Fibroblast of skin of right quadriceps (primary cell): ENCODE data around the gene PDE4DIP.
"Not testable (repeated sequence)": the region's sequence is repeated elsewhere in the genome, so short reads cannot be mapped to it uniquely, and the experiment has no call there.

Experiments
- DNase-seq: peaks from one replicate; pipeline ENCODE4 v3.0.0-alpha.2; 2013

The PDE4DIP gene

DNA sequence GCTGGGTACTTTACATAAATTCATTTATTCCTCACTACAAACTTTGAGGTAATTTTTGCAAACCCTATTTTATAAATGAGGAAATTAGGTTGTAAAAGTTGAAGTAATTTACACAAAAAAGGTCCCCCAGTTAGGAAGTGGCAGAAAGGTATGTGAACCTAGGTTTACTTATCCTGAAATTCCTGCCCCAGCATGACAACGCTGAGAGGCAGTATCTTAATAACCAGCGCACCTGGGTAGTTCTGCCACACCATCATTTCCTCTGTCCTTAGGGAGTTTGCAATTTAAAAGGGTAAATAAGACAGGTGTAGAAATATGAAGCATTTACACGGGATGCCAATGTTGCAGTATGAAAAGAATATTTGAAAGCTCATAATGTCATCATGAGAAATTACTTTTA lies 79.6 kb downstream of the PDE4DIP start:
- DNase-seq, result not testable (repeated sequence)

- DNase-seq, result not testable (repeated sequence)
Observed at GRCh38 chr1:148927645-148928044, 83.4 kb downstream of the PDE4DIP start.

DNA sequence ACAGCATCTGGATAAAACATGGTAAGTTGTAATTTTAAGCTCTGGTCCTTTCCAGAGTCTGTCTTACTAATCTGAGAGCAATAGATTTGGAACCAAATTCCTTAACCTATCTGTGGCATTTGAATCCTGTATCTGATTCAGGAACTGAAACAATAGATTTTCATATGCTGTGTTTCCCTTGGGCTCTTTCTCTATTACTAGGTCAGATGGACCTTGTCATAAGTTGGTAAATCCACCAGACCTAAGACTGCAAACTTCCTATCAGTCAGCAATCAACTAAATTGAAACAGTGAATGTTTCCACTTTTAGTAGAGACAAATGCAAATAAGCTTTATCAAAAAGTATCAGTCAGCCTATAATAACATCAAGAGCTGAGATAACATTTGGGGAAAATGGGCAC lies 85.0 kb downstream of the PDE4DIP start:
- DNase-seq, result not testable (repeated sequence)

- DNase-seq, result not testable (repeated sequence)
Observed at GRCh38 chr1:148935381-148936002, 91.3 kb downstream of the PDE4DIP start.

GRCh38 chr1:148942906-148943305 lies 98.7 kb downstream of the PDE4DIP start:
- not testable (repeated sequence) for DNase-seq

DNA sequence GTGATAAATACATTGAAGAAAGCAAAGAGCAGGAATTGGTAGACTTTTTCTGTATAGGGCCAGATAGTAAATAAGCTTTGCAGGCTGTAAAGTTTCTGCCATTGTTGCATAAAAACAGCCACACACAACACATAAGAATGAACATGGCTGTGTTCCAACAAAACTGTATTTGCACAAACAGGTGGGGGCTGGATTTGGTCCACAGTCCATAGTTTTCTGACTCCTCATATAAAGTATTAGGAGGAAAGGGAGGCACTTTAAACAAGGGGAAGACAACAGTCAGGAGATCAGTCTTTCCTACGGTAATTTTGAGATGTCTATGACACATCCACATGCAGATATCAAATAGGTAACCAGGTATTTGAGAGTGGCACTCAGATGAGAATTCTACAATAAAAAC lies 100.9 kb downstream of the PDE4DIP start:
- DNase-seq, result not testable (repeated sequence)

DNA sequence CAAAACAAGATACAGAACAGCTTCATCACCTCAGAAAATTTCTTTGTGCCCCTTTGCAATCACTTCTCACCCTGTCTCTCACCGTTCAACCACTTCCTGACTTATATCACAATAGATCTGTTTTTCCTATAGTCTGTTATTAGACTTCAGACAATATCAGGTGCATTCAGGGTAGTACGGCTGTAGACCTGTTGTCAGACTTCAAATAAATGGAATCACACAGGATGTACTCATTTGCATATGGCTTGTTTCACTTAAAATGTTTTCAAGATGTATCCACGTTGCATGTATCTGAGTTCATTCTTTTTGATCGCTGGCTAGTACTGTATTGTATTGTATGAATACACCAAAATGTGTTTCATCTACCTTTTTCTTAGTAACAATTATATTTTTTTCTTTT lies 104.5 kb downstream of the PDE4DIP start:
- DNase-seq, result not testable (repeated sequence)

DNA sequence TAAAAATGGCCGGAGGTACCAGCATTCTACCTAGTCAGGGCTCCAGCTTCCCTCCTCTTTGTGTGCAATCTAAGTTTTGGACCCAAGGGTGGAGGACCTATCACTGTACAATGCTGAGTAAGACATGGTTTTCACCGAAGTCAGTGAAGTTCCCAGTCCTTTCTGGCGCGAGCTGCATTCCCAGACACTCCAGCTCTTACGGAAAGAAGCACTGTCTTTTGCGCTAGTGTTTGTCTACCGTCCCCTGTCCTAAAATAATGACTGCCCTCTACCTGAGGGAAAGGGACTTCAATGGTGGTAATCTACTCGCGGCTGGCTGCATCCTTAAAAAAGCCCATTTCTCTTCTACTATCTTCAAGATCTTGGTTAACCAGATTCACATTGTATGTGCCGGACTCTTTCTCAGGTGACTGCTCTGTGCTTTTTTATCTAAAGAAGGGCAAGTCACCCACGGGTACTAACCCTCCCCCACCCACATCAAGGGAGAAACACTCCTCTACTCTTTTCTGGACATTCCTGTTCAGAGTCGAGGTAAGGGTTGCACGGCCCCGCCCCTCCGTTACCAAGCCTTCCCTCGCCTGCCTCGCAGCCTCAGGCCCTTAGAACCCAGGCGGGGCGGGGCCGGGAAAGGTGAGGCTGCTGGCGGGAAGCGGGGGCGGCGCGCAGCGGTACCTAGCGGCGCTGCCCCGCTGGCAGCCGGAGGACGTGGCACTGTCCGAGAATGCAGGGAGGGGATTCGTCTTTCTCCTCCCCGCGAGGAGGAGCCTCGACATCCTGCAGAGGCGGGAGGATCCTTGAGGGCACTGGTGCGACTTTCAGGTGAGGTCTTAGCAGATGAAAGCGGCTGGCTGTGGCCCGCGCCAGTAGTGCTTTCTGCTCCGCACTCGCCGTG lies 107.4 kb downstream of the PDE4DIP start:
- peak; percentile 87 for DNase-seq

DNA sequence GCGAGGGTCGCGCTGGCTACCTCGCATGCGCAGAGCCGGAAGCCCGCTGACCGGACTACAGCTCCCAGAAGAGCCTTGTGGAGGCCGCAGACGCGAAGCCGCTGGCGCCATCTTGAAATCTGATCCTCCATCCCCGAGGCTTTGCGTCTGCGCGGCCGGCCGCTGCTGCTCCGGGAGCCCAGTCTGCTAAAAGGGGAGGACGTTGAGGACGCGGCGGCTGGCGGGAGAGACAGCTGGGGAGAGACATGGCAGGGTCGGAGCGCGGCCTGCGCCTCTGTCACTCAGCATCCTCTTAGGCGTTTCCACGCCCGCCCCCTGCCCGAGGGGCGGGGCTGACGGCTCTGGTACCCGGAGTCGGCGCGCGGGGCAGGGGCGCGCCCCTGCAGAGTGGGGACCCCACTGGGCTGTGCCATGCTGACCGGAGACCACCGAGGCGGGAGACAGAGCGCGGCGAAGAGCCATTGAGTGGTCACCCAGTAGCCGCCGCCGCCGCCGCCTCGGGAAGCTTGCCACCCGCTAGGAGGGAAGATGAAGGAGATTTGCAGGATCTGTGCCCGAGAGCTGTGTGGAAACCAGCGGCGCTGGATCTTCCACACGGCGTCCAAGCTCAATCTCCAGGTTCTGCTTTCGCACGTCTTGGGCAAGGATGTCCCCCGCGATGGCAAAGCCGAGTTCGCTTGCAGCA lies 108.2 kb downstream of the PDE4DIP start:
- DNase-seq, result not testable (repeated sequence)

DNA sequence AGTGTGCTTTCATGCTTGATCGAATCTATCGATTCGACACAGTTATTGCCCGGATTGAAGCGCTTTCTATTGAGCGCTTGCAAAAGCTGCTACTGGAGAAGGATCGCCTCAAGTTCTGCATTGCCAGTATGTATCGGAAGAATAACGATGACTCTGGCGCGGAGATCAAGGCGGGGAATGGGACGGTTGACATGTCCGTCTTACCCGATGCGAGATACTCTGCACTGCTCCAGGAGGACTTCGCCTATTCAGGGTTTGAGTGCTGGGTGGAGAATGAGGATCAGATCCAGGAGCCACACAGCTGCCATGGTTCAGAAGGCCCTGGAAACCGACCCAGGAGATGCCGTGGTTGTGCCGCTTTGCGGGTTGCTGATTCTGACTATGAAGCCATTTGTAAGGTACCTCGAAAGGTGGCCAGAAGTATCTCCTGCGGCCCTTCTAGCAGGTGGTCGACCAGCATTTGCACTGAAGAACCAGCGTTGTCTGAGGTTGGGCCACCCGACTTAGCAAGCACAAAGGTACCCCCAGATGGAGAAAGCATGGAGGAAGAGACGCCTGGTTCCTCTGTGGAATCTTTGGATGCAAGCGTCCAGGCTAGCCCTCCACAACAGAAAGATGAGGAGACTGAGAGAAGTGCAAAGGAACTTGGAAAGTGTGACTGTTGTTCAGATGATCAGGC lies 108.8 kb downstream of the PDE4DIP start:
- DNase-seq, result peak; percentile 13

GRCh38 chr1:148953730-148954129 lies 109.5 kb downstream of the PDE4DIP start:
- not testable (repeated sequence) for DNase-seq

- DNase-seq, result not testable (repeated sequence)
Observed at GRCh38 chr1:148958343-148958742, 114.1 kb downstream of the PDE4DIP start.

GRCh38 chr1:148960212-148961000 lies 116.2 kb downstream of the PDE4DIP start:
- DNase-seq, result not testable (repeated sequence)

- DNase-seq, result not testable (repeated sequence)
Observed at GRCh38 chr1:148962127-148962857, 118.1 kb downstream of the PDE4DIP start.

DNA sequence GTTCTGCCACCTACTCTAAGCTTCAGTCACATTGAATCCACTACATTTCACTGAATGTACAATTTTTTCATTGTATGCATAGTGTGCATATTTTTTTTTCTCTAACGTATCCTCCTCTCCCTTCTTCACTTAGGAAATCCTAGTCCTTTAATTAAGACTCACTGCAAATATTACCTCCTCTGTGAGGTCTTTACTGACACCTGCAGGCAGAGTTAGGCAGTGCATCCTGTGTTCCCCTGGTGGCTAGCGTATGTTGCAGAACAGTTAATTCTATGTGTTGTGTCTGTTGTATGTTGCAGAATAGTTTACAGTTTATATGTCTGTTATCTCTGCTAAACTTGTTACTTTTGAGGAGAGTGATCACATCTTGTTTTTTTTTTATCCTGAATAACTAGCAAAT lies 121.9 kb downstream of the PDE4DIP start:
- DNase-seq, result not testable (repeated sequence)

DNA sequence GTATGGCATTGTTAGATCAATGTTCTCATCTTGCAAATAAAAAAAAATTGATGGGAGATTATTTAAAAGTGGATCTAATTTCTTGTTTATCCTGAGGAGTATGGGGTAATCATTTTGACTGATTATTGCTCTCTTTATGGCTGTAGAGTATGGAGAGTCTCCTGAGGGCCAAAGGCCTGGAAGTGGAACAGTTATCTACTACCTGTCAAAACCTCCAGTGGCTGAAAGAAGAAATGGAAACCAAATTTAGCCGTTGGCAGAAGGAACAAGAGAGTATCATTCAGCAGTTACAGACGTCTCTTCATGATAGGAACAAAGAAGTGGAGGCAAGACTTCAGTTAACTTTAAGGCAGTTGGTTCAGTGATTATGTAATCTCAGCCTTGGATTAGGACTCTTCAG lies 123.4 kb downstream of the PDE4DIP start:
- DNase-seq, result not testable (repeated sequence)

GRCh38 chr1:148968682-148969081 lies 124.5 kb downstream of the PDE4DIP start:
- DNase-seq, result not testable (repeated sequence)

- DNase-seq, result not testable (repeated sequence)
Observed at GRCh38 chr1:148969126-148969525, 124.9 kb downstream of the PDE4DIP start.

- peak; percentile 77 for DNase-seq
Observed at GRCh38 chr1:148975453-148975852, 131.2 kb downstream of the PDE4DIP start.

DNA sequence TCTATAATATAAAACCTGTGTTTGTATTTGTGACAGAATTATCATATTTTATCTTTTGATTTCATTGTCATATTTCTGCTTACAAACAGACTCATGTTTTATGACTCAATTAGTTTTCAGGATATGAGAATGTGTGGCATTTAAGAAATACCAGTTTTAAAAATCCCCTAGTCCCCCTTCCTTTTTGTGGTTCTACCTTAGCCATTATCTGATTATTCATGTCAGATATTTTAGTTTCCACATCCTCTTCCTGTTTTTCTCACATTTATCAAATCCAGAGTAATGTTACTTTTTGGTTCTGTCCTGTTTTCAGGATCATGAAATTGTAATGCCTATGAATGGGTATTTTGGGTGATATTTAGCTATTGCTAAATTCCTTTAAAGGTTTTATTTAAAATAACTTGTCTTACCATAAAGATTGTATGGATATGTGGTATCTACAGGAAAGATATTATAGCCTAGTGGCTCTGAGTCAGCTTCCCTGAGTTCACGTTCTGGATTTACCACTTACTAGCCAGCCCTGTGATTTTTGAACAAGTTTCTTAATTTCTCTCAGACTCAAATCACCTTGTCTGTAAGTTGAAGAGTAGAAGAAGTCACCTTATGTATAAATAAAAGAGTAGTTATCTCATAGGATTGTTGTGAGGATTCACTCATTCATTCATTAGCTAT lies 131.8 kb downstream of the PDE4DIP start:
- not testable (repeated sequence) for DNase-seq

- DNase-seq, result not testable (repeated sequence)
Observed at GRCh38 chr1:148977785-148978184, 133.6 kb downstream of the PDE4DIP start.
